ENCODE results near the gene CCDC61.

Gene CCDC61

DNA sequence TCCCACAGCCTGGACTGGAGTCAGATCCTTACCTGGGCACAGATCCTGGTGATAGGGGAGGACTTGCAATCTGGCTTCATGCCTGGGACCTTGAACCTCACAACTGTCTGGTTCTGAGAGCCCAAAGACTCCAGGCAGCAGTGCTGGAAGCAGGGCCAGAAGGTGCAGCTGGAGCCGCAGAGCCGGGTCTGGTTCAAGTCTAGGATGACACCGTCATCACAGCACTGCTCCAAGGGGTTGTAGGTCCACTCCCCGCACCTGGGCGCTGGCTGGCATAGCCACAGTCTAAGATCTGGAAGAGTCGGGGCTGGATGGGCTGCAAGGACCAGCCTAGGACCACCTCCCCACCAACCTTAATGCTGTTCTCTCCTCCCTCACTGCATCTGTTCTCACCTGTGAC lies 44.9 kb downstream of the CCDC61 start:
- DNase-seq (no peak), ATAC-seq (no peak)

DNA sequence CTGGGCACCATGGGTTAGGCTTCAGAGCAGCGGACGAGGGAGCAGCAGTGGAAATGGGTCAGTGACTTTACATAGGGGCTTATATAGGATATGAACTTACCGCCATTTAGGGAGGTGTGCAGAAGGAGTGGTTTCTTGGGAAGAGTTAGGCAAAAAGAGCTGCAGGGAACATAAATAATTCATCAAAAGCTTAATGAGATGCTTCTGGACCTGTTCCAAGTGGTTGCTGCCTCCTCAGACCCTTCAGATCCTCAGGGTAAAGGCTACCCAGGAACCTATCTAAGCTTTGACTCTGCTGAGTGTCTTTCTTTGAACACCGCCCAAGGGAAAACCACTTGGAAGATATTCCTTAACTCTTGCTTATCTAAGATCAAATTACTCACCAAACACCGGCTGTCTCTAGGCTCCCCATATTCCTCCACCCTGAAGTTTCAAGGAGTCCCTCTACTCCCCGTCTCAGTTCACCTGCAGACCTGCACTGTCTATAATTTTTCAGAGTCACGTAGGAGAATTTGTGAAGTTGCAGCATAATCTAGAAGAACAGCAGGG lies 45.8 kb downstream of the CCDC61 start, which contains the start of gene IGFL4:
Gene IGFL4, minus strand, starts transcription at position 51 of the 549 bp plus-strand sequence. Its CDS starts 40 bp downstream, at position 11.
- DNase-seq (no peak), ATAC-seq (no peak)

DNA sequence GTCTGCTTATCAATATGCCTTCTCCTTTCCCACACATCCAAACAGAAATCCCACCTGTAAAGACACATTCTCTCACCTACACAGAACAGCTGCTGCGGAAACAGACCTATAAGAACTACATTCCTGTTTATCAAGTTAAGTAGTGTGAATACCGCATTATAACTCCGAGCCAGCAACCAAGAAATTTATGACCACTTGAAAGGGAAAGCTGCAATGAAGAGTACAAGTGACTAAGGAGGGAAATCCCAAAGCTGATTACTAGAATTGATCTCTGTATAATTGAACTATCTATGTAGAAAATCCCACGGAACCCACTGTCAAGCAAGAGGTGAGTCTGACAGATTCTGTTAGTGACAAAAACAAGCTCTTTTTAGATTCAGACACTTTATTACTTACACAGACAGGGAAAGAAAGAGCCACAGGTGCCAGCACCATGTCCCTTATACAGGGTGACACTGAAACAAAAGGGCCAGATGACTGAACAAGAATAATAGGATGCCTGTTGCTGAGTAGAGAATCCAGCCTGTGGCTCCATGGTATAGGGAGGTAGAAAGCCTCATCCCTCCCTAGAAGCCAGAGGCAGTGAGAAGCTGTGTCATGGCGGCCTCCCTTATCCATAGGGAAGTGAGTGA lies 47.1 kb downstream of the CCDC61 start:
- DNase-seq = no peak
- ATAC-seq = no peak

DNA sequence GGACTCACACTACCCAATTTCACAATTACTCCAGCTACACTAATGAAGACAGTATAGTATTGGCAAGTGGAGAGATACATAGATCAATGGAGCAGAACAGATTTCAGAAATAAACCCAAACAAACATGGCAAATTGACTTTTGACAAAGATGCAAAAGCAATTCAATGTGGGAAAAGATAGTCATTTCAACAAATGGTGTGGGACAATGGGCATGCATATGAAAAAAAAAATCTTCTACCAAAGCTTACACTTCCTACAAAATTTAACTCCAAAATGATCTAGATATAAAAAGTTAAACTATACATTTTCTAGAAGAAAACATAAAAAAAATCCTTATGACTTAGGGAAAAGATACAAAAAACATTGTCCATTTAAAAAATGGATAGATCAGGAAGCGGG lies 48.3 kb downstream of the CCDC61 start:
- DNase-seq = no peak
- no peak for ATAC-seq

DNA sequence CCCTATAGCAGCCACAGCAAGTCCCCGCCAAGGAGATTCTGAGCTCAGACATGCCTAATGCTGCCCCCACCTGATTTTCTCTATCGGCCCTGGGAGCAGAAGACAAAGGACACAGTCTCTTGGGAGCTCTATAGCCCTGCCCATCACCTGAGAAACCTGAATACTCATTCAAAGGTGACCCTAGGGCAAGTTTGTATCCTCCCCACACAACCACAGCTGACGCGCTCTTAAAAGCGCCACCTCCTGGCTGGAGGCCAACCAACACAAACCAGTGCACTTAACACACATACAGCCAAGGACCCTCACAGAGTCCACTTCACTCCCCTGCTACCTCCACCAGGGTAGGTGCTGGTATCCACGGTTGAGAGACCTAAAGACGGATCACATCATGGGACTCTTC lies 54.3 kb downstream of the CCDC61 start:
- ATAC-seq (no peak), DNase-seq (no peak)

DNA sequence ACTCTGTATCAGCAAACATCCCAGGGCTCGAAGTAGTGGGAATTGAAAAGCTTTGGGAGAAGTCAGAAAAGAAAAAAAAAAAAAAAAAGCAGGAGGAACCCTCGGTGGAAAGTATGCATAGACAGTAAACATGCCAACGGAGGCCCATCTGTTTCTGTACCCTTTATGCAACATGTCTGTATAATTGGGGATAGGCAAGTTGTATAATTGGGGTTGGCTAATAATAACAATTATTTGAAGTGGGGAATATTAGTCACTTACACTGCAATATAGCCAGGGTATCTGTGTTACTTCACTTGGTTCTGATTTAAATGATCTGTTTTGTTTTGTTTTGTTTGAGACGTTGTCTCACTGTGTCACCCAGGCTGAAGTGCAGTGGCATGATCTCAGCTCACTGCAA lies 57.6 kb downstream of the CCDC61 start:
- ATAC-seq (no peak), DNase-seq (no peak)

DNA sequence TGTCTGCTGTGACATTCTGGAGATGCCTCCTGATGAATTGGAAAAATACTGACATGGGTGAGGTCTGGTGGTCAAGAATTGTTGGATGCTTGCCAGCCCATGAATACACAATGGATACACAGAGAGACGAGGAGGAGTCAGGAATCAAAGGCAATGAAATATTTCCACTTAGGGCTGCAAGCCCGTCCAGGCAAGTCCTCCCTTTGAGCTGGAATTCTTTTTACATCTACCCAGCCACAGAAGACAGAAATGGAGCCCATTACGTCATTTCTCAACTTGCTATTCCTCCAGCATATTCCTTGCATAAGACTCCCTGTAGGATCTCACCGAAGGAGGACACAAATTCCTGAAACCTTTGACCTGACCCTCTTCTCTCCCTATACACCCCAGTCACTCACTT lies 61.3 kb downstream of the CCDC61 start:
- ATAC-seq = no peak
- DNase-seq = no peak

DNA sequence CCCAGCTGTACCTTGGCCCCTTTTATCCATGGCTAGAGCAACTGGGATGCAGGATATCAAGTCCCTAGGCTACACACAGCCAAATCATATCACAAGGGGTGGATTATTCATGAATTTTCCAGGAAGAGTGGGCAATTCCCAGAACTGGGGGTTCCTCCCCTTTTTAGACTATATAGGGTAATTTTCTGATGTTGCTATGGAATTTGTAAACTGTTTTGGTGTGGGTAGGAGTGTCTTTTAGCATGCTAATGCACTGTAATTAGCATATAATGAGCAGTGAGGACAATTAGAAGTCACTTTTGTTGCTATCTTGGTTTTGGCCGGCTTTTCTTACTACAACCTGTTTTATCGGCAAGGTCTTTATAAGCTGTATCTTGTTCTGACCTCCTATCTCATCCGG lies 63.5 kb downstream of the CCDC61 start:
- ATAC-seq (no peak), DNase-seq (no peak)

DNA sequence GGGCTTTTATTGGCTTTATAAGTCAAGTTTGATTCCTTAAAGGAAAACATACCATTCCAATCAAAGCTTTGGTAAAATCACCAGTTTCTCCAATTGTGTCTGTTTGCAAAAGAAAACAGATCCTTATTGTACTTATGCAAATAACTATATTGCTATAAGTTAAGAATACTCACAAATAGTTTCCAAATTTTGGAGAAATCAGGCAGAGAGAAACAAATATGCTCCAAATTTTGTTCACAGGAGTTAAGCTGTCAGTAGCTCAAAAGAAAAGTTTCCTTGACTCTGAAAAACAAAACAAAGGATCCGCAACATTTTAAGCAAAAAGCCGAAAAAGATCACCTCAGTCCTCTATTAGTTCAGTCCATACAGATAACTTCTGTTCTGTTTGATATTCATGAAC lies 64.7 kb downstream of the CCDC61 start:
- ATAC-seq (no peak), DNase-seq (no peak)

DNA sequence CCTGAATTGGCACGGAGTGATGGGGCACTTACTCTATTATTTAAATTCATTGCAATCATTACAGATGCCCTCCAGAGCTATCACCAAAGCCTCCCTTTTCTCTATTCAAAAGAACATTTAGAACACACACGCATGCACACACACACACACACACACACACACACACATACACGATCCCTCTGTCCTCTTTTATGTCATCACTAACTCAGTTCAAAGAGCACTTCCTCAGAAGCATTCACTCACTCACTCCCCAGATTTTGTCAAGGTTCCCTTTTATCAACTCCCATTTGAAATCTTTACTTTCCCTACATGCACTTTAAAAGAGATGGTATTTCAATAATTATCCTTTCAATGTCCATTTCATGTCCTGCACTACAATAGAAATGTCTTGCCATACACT lies 67.9 kb downstream of the CCDC61 start:
- no peak for ATAC-seq
- DNase-seq = no peak

DNA sequence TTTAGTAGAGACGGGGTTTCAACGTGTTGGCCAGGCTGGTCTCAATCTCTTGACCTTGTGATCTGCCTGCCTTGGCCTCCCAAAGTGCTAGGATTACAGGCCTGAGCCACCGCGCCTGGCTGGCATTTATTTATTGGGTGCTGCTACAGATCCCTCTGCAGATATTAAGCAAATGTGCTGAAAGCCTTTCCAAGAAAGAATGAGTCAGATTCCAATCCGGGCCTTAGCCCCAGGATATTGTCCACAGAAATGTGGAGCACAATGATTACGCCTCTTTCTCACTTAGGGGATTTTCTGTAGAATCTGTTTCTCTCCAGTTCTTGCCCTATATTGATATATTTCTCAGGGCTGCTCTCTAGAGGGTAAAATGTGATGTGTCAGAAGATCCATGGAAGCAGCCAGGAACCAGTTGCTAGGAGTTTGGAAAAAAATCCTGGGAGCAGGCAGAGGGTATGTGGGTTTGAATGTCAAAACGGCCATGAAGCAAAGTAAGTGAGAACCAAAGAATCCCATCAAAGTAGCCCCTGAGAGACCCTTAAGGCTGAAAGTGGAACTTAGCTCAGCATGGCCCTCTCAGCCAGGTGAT lies 70.3 kb downstream of the CCDC61 start:
- ATAC-seq (no peak), DNase-seq (no peak)

DNA sequence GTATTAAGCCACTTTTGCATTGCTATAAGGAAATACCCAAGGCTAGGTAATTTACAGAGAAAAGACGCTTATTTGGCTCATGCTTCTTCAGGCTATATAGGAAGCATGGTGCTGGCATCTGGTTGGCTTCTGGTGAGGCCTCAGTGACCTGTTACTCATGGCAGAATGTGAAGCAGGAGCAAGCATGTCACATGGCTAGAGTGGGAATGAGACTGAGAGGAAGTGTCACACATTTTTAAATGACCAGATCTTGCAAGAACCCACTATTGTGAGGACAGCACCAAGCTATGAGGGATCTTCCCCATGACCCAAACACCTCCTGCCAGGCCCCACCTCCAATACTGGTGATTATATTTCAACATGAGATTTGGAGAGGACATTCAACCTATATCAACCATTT lies 71.2 kb downstream of the CCDC61 start:
- no peak for ATAC-seq
- no peak for DNase-seq

DNA sequence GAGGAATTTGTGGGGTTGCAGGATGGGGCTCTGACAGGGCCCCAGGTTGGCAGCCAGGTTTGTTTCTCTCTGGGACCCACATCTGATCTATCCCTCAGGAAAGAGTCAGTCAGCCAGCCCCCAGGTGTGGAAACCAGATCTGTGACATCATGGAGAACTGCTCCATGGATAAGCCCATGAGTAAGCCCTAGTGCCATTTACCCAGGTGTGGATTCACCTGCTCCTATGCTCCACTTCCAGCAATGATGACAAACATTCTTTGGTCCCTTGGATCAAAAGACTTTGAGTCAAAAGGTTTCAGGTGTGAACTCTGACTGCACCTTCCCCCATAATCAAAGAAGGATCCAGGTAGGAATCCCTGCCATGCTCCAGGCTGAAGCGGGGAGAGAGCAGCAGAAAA lies 72.4 kb downstream of the CCDC61 start:
- ATAC-seq = no peak

More for the DNA sequence above, 72.4 kb downstream of the CCDC61 start:
- no peak for DNase-seq
